ENCODE results near the gene C19orf12.

C19orf12 gene

GRCh38 chr19:29666578-29667386 is 48.3 kb downstream of the C19orf12 start:
- Histone ChIP-seq H3K36me3 (ENCODE audit: low read length) (no peaks in the 10 kb centered on the region), H3K9ac (ENCODE audit: low read length) (no peak overlapping the region), H4K20me1 (ENCODE audit: low read depth, low read length) (no peaks in the 10 kb centered on the region), H3K27me3 (ENCODE audit: low read length) (no peaks in the 10 kb centered on the region), H3K4me3 (ENCODE audit: insufficient read depth, low read length, poor library complexity, severe bottlenecking) (no peak overlapping the region), H3K4me2 (ENCODE audit: low read depth, low read length, poor library complexity, severe bottlenecking) (no peak overlapping the region), H3K79me2 (ENCODE audit: insufficient read depth, low read length) (no peaks in the 10 kb centered on the region), H3F3A (ENCODE audit: insufficient read depth) (no peaks in the 10 kb centered on the region), H2AFZ (ENCODE audit: low read depth, low read length, severe bottlenecking) (no peak overlapping the region), H3K9me2 (replicated peaks; ENCODE audit: insufficient read depth, low read length) (no peaks in the 10 kb centered on the region), H3K27ac (ENCODE audit: low read depth, low read length) (no peak overlapping the region), H3K9me3 (ENCODE audit: insufficient read depth, low read length) (no peaks in the 10 kb centered on the region)
- TF ChIP-seq, protein P1, sequence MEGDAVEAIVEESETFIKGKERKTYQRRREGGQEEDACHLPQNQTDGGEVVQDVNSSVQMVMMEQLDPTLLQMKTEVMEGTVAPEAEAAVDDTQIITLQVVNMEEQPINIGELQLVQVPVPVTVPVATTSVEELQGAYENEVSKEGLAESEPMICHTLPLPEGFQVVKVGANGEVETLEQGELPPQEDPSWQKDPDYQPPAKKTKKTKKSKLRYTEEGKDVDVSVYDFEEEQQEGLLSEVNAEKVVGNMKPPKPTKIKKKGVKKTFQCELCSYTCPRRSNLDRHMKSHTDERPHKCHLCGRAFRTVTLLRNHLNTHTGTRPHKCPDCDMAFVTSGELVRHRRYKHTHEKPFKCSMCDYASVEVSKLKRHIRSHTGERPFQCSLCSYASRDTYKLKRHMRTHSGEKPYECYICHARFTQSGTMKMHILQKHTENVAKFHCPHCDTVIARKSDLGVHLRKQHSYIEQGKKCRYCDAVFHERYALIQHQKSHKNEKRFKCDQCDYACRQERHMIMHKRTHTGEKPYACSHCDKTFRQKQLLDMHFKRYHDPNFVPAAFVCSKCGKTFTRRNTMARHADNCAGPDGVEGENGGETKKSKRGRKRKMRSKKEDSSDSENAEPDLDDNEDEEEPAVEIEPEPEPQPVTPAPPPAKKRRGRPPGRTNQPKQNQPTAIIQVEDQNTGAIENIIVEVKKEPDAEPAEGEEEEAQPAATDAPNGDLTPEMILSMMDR (IDR thresholded peaks at IDR 0.05; ENCODE audit: insufficient read depth, low read length, poor library complexity, severe bottlenecking) = no peak
- no peak for TF ChIP-seq EZH2phosphoT487 (conservative IDR thresholded peaks at IDR 0.05; ENCODE audit: low read length)

GRCh38 chr19:29665826-29666577 is 49.1 kb downstream of the C19orf12 start:
- H3K9me3 ChIP-seq (ENCODE audit: insufficient read depth, low read length) = no peaks in the 10 kb centered on the region
- H3K36me3 ChIP-seq (ENCODE audit: low read length) = no peaks in the 10 kb centered on the region
- no peak overlapping the region for H3K27ac ChIP-seq (ENCODE audit: low read depth, low read length)
- no peaks in the 10 kb centered on the region for H3F3A ChIP-seq (ENCODE audit: insufficient read depth)
- H3K79me2 ChIP-seq (ENCODE audit: insufficient read depth, low read length) = no peaks in the 10 kb centered on the region
- peak overlapping the region; percentile 67 for H3K9ac ChIP-seq (ENCODE audit: low read length)
- H2AFZ ChIP-seq (ENCODE audit: low read depth, low read length, severe bottlenecking) = peak overlapping the region; percentile 78
- H3K4me3 ChIP-seq (ENCODE audit: insufficient read depth, low read length, poor library complexity, severe bottlenecking) = peak overlapping the region; percentile 86
- peak overlapping the region; percentile 62 for H3K4me2 ChIP-seq (ENCODE audit: low read depth, low read length, poor library complexity, severe bottlenecking)
- H3K27me3 ChIP-seq (ENCODE audit: low read length) = no peaks in the 10 kb centered on the region
- no peak for TF ChIP-seq EZH2phosphoT487 (conservative IDR thresholded peaks at IDR 0.05; ENCODE audit: low read length)
- TF ChIP-seq, protein P1 (IDR thresholded peaks at IDR 0.05; ENCODE audit: insufficient read depth, low read length, poor library complexity, severe bottlenecking) = no peak
- no peaks in the 10 kb centered on the region for H4K20me1 ChIP-seq (ENCODE audit: low read depth, low read length)
- no peaks in the 10 kb centered on the region for H3K9me2 ChIP-seq (replicated peaks; ENCODE audit: insufficient read depth, low read length)

DNA sequence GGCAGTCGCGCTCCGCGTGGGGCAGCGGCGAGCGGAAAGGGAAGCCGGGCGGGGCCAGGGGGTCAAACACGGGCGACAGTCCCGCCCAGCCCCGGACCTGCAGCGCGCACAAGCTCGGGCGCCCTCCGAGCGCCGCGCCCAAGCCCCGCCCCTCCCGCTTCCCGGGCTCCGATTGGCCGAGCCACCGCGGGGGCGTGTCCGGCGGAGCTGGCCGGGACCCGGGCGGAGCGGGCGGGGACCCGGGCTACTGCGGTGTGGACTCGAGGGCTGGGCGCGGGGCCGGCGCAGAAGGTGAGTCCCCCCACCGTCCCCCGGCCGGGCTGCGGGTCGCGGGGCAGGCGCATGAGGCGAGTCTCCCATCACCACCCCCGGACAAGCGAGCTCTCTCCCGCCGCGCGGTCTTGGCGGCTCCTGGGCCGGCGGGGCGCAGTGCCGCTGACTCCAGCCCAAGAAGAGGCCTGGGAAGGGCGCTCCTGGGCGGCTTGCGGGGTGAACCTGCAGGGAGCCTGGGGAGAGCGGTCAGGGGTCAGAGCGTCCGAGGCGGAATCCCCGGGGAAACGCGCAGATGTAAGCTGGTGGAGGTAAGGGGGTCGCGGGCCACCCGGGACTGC is 49.7 kb downstream of the C19orf12 start, which contains the start of gene PLEKHF1:
Gene PLEKHF1 (plus strand): TSS at position 247 of the 611 bp plus-strand sequence. CDS start 8,379 bp downstream, outside the sequence.
- no peaks in the 10 kb centered on the region for H3K9me3 ChIP-seq (ENCODE audit: insufficient read depth, low read length)
- H2AFZ ChIP-seq (ENCODE audit: low read depth, low read length, severe bottlenecking) = peak within 1 kb of the TSS; percentile 78
- peak within 1 kb of the TSS; percentile 67 for H3K9ac ChIP-seq (ENCODE audit: low read length)
- no peaks in the 10 kb centered on the region for H4K20me1 ChIP-seq (ENCODE audit: low read depth, low read length)
- H3K27ac ChIP-seq (ENCODE audit: low read depth, low read length) = no peak within 1 kb of the TSS
- no peaks in the 10 kb centered on the region for H3K9me2 ChIP-seq (replicated peaks; ENCODE audit: insufficient read depth, low read length)
- no peaks in the 10 kb centered on the region for H3K27me3 ChIP-seq (ENCODE audit: low read length)
- TF ChIP-seq, protein P1 (IDR thresholded peaks at IDR 0.05; ENCODE audit: insufficient read depth, low read length, poor library complexity, severe bottlenecking) = no peak
- TF ChIP-seq EZH2phosphoT487 (conservative IDR thresholded peaks at IDR 0.05; ENCODE audit: low read length) = no peak
- no peaks in the 10 kb centered on the region for H3F3A ChIP-seq (ENCODE audit: insufficient read depth)
- H3K79me2 ChIP-seq (ENCODE audit: insufficient read depth, low read length) = no peaks in the 10 kb centered on the region
- H3K4me2 ChIP-seq (ENCODE audit: low read depth, low read length, poor library complexity, severe bottlenecking) = peak within 1 kb of the TSS; percentile 62
- no peaks in the 10 kb centered on the region for H3K36me3 ChIP-seq (ENCODE audit: low read length)
- H3K4me3 ChIP-seq (ENCODE audit: insufficient read depth, low read length, poor library complexity, severe bottlenecking) = peak within 1 kb of the TSS; percentile 86
